Stimulated activated naive CD8-positive, alpha-beta T cell treated with anti-CD3 and anti-CD28 coated beads, Interleukin-15, Interleukin-2, amounts not matched to agents 100 ng/mL and 50 ng/mL, for 24 hours (primary cell): Measurements from ENCODE around the gene ADCY1.

Source experiments
- H3K27ac Mint-ChIP-seq: one replicate; pipeline ENCODE4 v1.8.0; 2021; ENCODE audit warnings: mild to moderate bottlenecking, mixed read lengths
- H3K27me3 Mint-ChIP-seq: one replicate; pipeline ENCODE4 v1.8.0; 2021; ENCODE audit warnings: mixed read lengths
- H3K36me3 Mint-ChIP-seq: one replicate; pipeline ENCODE4 v1.8.0; 2021; ENCODE audit warnings: low read depth, mixed read lengths
- H3K4me1 Mint-ChIP-seq: one replicate; pipeline ENCODE4 v1.8.0; 2021; ENCODE audit warnings: low read depth, mixed read lengths
- H3K4me3 Mint-ChIP-seq: one replicate; pipeline ENCODE4 v1.8.0; 2021; ENCODE audit warnings: mild to moderate bottlenecking, mixed read lengths
- H3K9me3 Mint-ChIP-seq: one replicate; pipeline ENCODE4 v1.8.0; 2021; ENCODE audit warnings: mixed read lengths

Gene ADCY1

DNA sequence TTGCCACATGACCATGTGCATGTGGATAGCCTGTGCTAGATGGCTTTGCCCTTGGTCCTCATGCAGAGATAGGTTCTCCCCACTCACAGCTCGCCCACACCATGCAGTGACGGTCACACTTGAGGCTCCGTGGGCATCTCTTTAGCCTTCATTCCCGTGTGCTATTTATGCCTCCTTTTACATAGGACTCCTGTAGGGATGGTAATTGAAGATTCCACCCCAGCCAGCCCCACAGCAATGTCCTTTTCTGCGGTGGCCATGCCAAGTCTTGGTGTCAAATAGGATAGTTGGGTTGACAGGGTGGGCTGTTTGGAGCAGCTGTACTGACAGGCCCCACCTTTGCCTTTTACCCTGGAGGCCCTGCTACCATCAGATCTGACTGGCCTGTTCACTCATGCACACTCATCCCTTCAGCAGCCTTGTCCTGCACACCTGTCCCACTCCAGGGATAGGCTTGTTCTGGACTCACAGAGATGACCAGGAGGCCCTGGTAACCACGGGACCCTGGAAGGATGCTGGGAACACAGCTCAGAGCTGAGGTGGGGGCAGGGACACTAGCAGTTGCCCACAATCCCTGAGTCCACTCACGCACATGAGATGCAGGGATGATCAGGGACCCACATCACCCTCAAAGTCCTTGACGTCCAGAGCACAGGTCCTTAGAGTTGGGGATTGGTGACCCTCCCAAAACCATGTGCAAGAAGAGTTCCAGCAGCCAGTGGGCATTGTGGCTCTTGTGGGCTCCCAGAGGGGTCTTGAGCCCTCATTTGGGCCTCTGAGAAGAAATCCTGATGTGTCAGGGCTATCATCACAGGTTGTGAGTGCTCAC is 71.2 kb downstream of the ADCY1 start:
- no peaks in the 10 kb centered on the region for H3K27me3 Mint-ChIP-seq
- no peak overlapping the region for H3K27ac Mint-ChIP-seq
- H3K4me1 Mint-ChIP-seq, result no peaks in the 10 kb centered on the region
- H3K36me3 Mint-ChIP-seq, result no peaks in the 10 kb centered on the region
- H3K9me3 Mint-ChIP-seq, result no peaks in the 10 kb centered on the region
- H3K4me3 Mint-ChIP-seq, result no peak overlapping the region

DNA sequence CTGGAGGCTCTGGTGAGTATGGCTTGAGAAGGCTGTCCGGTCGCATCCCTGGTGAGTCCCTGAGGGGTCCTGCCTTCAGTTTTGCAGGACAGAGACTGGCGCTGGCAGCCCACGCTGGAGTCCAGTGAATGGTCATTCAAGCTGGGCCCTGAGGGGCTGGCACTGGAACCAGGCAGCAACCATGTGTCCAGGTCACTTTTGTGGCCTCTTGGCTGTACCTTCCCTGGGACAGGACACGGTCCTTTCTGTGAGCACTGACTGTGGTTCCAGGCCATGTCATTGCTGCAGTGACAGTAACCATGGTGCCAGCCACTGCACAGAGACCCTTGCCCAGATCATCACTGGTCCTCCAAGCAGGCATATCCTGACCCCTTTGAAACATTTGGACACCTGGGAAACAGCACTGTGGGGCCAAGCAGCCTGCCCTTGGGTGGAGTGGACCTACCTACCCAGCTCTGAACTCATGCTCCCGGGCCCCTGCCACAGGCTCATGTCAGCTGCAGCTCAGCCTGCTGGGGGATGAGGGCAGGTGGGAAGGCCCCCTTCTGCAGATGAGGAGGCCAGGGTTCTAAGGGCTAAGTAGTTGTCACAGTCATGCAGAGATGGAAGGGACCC is 72.1 kb downstream of the ADCY1 start:
- Mint-ChIP-seq H3K4me1 (no peaks in the 10 kb centered on the region), H3K36me3 (no peaks in the 10 kb centered on the region), H3K9me3 (no peaks in the 10 kb centered on the region), H3K4me3 (no peak overlapping the region), H3K27me3 (no peaks in the 10 kb centered on the region), H3K27ac (no peak overlapping the region)

DNA sequence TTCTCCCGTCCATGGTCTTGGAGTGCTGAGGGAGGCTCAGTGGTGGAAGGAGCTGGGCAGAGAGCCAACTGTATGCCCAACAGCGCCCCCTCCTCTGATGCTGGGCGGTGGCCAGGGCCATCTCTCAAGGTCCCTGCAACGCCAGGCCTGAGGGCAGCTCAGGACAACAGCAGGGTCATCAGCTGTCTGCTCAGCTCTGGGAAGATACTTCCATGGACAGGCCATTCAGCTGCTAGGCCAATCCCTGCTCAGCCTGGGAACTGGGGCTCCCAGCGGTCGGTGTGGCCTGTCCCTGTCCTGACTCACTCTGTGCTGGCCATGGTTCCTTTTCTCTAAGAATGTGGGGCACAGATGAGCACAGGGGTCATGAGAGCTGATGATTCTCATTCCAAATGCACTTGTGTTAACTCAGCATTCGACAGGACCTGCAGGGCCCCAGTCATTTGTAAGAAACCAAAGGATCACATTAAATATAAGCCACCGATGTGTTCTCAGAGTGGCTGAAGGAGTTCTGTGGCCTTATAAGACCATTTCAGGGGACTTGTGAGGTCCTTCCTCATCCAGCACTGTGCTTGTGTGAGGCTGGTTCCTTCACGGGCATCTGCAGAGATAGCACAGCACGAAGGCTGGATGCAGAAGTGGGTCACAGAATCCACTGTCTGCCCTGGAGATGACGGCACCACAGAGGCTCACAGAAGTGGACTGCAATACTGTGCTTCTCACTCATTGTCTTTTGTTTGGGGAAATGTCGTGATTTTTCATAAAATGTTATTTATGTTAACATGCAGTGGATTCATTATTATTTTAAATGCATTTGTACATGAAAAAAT is 73.0 kb downstream of the ADCY1 start:
- no peaks in the 10 kb centered on the region for H3K4me1 Mint-ChIP-seq
- H3K27me3 Mint-ChIP-seq, result no peaks in the 10 kb centered on the region
- no peak overlapping the region for H3K27ac Mint-ChIP-seq
- no peak overlapping the region for H3K4me3 Mint-ChIP-seq
- no peaks in the 10 kb centered on the region for H3K36me3 Mint-ChIP-seq
- no peaks in the 10 kb centered on the region for H3K9me3 Mint-ChIP-seq

DNA sequence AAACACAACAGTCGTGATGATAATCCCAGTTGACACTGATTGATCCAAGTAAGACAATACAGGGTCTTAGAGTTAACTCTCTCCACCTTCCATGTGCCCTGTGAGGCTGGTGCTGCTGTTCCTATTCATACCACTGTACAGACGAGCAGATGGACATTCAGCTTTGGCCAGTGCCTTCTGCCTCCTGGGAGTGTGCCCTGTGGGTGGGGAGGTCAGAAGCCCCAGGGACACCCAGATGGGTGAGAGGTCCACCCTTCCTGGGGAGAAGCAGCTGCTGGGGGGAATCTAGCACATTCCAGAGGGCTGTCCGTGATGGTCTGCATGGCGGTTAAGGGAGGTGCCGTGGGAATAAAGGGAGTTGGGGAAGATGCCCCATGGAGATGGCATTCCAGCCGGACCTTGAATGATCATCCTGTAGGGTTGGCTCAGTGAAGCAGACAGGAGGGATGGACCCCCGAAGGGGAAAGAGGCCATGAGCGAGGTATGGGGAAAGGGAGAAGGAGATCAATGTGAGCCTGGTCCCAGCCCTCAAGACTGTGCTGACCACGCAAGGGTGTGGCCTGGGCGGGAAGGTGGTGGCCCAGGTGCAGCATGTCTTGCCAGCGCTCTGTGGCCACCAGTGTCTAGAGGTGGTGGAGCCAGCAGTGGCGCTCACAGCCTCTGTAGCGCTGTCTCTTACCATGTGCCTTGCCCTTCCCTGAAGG is 74.0 kb downstream of the ADCY1 start:
- Mint-ChIP-seq H3K27ac (no peak overlapping the region), H3K4me3 (no peak overlapping the region), H3K4me1 (no peaks in the 10 kb centered on the region), H3K9me3 (no peaks in the 10 kb centered on the region), H3K36me3 (no peaks in the 10 kb centered on the region), H3K27me3 (no peaks in the 10 kb centered on the region)

DNA sequence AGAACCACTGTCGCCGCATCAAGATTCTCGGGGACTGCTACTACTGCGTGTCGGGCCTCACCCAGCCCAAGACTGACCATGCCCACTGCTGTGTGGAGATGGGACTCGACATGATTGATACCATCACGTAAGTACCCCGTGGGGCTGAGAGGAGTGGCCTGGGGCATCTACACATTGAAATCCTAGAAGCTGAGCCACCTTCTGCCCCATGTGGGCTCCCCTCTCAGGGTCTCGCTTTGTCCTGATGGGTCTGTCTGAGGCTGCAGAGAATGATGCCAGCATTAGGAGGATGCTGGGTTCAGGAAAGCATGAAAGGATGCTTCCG is 74.5 kb downstream of the ADCY1 start:
- Mint-ChIP-seq H3K9me3 (no peaks in the 10 kb centered on the region), H3K27ac (no peak overlapping the region), H3K36me3 (no peaks in the 10 kb centered on the region), H3K27me3 (no peaks in the 10 kb centered on the region), H3K4me3 (no peak overlapping the region), H3K4me1 (no peaks in the 10 kb centered on the region)

DNA sequence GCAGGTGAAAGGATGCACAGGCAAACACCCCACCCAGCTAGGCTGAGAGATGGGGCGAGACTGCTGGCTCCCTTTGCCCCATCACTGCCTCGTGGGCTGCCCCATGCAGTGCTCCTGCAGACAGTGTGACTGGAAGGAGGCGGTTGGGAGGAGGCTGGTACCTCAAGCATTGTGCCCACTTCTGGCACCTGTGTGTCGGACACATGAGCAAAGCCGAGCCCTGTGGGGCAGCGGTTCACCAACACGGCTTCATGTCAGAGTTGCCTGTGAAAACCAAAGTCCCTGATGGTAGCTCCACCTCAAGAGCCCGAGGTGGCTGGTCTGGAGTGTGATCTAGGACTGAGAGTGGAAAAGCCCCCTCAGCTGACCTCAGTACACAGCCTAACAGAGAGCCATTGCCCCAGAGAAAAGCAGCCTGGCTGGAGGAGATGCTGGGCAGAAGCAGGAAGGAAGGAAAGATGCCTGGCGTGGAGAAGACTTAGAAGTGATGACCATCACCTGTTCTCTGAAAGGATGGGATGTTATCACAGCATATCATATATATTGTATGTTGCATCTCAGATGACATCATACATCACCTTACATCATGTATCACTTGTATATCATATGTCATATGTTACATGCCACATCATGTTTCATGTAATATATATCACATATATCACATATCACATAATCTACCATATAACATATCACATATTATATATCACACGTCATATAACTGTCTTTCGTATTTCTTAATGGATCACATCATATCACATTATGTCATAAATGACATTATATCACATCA is 75.6 kb downstream of the ADCY1 start:
- Mint-ChIP-seq H3K4me1 (no peaks in the 10 kb centered on the region), H3K36me3 (no peaks in the 10 kb centered on the region), H3K27ac (no peak overlapping the region), H3K27me3 (no peaks in the 10 kb centered on the region), H3K9me3 (no peaks in the 10 kb centered on the region), H3K4me3 (no peak overlapping the region)

DNA sequence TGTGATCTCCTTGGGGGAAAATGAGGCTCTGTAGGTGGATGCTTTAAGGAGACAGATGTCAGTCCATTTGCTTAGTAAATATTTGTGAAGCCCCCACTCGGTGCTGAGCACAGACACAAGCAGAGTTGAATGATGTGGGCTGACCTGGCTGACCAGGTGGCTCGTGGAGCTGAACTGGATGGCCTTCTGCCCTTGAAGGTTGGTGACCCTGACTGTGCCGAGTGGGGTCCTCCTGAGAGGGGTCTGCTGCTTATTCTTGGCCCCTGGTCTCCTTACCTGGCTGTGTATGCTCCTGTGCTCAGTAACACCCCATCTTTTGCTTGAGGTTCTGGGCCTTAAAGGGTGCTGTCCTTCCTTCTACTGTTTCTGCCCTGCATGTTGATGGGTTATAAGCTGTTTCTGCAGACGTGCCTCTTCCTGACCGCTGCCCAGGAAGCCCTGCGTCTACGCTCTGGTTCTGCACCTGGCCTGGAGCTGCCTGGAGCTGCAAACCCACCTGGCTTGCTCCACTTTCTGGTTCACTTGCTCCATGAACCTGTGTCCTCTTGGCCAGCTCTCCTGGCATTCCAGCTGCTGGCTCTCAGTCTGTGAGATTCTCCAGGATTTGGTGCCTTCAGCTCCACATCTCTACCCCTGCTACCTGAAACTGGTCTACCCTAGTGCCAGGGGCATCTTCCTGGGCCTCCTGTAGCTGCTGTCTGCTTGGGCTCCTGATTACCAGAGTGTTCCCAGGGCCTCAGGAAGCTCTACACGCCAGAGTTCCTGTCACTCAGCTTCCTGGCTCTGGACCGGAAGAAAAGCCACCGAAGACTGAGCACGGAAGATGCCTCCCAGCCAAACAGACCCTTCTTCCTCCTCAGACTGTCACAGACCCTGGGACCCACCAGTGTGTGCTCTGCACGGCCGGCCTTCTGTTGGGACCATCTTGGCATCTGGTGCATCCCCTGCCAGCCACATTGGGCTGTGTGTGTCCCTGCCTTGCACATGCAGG is 76.5 kb downstream of the ADCY1 start:
- Mint-ChIP-seq H3K27me3 (no peaks in the 10 kb centered on the region), H3K4me1 (no peaks in the 10 kb centered on the region), H3K9me3 (no peaks in the 10 kb centered on the region), H3K4me3 (no peak overlapping the region), H3K36me3 (no peaks in the 10 kb centered on the region), H3K27ac (no peak overlapping the region)

DNA sequence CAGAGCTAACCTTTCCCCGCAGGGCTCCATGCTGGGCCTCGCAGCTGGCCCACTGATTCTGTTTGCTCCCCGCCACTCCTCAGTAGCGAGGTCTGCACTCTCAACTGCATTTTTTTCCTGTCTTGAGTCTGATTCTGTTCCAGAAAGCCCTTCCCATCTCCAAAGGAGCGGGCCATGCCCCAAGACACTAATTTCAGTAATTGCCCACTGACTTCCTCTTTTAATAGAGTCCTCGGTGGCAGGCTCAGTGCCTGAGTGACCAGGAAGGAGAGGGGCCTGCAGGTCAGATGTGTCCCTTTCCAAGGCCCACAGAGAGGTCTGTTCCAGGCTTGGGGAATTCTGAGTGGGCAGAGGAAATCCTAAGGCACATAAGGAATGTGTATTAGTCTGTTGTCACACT is 77.4 kb downstream of the ADCY1 start:
- H3K4me3 Mint-ChIP-seq, result no peak overlapping the region

DNA sequence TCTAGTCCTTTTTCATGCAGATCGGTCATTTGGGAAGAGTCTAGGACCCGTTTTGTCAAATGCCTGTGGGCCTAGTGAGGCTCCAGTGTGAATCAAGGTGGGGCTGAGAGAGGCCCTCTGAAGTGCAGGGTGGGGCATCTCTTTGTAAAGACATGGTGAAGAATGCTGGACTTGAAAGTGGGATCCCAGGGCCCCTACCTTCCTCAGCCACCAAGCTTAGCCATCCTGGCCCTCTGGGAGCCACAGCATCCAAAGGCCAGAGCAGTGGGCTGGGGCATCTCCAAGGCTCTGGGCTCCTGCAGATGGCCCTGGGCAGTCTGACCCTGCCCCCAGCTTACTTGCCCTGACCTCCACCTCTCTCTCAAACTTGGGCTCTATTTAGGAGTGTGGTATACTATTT is 78.5 kb downstream of the ADCY1 start:
- Mint-ChIP-seq H3K9me3 (no peaks in the 10 kb centered on the region), H3K27me3 (no peaks in the 10 kb centered on the region), H3K27ac (no peak overlapping the region), H3K4me3 (no peak overlapping the region), H3K4me1 (no peaks in the 10 kb centered on the region), H3K36me3 (no peaks in the 10 kb centered on the region)

More for the DNA sequence above, 77.4 kb downstream of the ADCY1 start:
- no peaks in the 10 kb centered on the region for H3K4me1 Mint-ChIP-seq
- H3K36me3 Mint-ChIP-seq, result no peaks in the 10 kb centered on the region
- no peaks in the 10 kb centered on the region for H3K27me3 Mint-ChIP-seq
- no peak overlapping the region for H3K27ac Mint-ChIP-seq
- no peaks in the 10 kb centered on the region for H3K9me3 Mint-ChIP-seq

DNA sequence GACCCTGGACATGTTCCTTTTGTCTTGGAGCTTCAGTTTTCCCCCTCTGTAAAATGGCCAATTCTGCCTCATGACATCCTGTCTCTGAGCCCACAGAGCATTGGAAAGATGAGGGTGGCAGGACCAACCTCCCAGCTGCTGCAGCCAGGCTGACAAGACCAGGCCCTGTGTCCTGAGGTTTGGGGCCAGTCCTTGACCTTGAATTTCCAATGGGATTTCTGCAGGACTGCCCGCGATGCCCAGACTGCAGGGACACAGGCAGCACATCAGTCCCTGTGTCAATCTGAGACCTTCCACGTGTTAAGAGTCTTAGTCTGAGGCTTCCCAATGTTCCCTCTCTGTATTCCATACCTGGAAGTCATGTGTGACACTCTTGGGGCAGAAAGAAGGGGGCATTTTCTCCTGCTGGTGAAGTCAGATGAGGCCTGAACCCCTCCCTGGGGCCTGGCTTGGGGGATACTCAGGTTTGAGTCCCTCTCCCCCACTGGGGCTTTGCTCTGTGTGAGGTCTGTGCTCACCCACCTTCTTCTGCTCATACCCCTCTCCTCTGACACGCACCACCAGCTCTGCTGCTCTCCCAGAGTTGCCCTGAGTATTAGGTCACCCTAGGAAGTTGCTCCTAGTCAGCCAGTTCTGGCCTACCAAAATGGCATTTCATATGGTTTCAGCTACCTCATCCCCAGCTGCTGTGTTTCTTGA is 79.2 kb downstream of the ADCY1 start:
- H3K4me3 Mint-ChIP-seq, result no peak overlapping the region
- no peaks in the 10 kb centered on the region for H3K9me3 Mint-ChIP-seq
- H3K27ac Mint-ChIP-seq, result no peak overlapping the region
- no peaks in the 10 kb centered on the region for H3K27me3 Mint-ChIP-seq
- H3K36me3 Mint-ChIP-seq, result no peaks in the 10 kb centered on the region
- H3K4me1 Mint-ChIP-seq, result no peaks in the 10 kb centered on the region

DNA sequence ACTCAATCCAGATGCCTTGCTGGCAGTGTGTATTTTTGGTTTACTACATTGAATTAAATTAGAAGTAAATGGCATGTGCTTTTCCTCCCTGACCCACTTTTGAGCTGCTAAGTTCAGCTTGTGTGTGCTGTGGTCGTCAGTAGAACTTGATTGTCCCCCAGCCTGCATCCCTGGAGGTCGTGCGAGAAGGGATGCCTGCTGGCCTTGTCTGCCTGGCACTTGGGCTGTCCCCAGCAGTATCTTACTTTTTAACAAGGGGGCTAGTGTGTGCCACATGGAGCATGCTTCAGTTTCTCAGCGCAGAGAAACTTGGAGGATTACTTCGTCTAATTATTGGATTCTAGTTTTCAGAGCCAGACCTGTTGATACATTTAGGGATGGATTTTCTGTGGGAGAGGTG is 80.2 kb downstream of the ADCY1 start:
- Mint-ChIP-seq H3K27ac (no peak overlapping the region), H3K27me3 (no peaks in the 10 kb centered on the region), H3K4me1 (no peaks in the 10 kb centered on the region), H3K4me3 (no peak overlapping the region), H3K9me3 (no peaks in the 10 kb centered on the region), H3K36me3 (no peaks in the 10 kb centered on the region)

DNA sequence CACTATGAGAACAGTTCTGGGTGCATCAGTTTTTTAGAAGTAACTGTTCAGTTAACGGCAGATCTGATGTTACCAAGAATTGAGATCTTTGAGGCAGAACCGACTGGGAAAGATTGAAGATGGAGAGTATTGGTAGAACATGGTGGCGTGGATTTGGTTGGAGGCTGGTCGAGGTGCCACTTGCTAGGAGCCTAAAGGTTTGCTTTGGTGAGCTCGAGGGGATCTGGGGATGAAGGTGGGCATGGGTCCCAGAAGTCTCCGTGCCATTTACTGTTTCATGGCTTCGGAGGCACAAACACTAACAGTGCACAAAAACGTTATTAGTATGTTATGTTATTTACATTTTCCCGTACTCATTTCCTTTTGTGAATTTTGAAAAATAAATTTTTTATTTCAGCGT is 81.4 kb downstream of the ADCY1 start:
- H3K9me3 Mint-ChIP-seq, result no peaks in the 10 kb centered on the region
- no peaks in the 10 kb centered on the region for H3K27me3 Mint-ChIP-seq
- no peak overlapping the region for H3K4me3 Mint-ChIP-seq
- no peaks in the 10 kb centered on the region for H3K36me3 Mint-ChIP-seq
- H3K27ac Mint-ChIP-seq, result no peak overlapping the region
- no peaks in the 10 kb centered on the region for H3K4me1 Mint-ChIP-seq

DNA sequence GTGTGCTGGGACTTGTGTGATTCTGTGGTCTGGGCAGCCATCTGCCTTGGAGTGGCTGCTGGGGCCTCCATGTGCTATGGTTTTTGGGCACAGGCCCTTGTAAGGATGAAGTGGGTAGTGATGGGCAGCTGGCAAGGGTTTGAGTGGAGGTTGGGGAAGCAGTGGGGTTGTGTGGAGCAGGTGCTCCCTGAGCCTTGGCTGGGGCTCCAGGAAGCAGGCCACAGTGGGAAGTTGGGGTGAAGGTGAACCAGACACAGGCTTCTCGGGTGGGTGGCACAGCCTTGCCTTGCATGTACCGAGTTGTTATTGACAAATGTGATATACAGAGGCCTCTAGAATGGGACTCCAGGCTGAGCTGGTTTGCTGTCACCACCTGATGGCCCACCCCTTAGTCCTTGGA is 82.3 kb downstream of the ADCY1 start:
- Mint-ChIP-seq H3K27me3 (no peaks in the 10 kb centered on the region), H3K4me3 (no peak overlapping the region), H3K36me3 (no peaks in the 10 kb centered on the region), H3K4me1 (no peaks in the 10 kb centered on the region), H3K9me3 (no peaks in the 10 kb centered on the region), H3K27ac (no peak overlapping the region)
